ENCODE data around the gene GRIA3. TPM values are rescaled to one million over a fixed set of nuclear protein-coding genes. Genes with fewer than 3 reads are reported as not detected.

The GRIA3 gene
- total RNA-seq, 1 experiment from 2014 or later, result 1.4 TPM

- H2BK5ac ChIP-seq (ENCODE audit: insufficient read length, low read length), result no peak overlapping the region
- H2BK20ac ChIP-seq (ENCODE audit: low read depth, low read length, poor library complexity, severe bottlenecking), result no peak overlapping the region
- H3K23me2 ChIP-seq (ENCODE audit: insufficient read length, low read depth, low read length, poor library complexity, severe bottlenecking), result no peaks in the 10 kb centered on the region
- no peak overlapping the region for H2BK15ac ChIP-seq (ENCODE audit: low read depth, low read length)
- H3K4me1 Mint-ChIP-seq, result peaks cover 0 to 5% of the 10 kb centered on the region in 2 experiments; a peak in 2 of 4 replicates
- no peaks in the 10 kb centered on the region for H3K27me3 Mint-ChIP-seq (ENCODE audit: low read depth)
- no peak for DNase-seq
- peaks cover 21 to 63% of the 10 kb centered on the region in 2 experiments for H3K9me3 Mint-ChIP-seq
- no peak for TF ChIP-seq CTCF (conservative IDR thresholded peaks at IDR 0.05)
- H2AK5ac ChIP-seq (ENCODE audit: insufficient read length, low read length), result no peak overlapping the region
- H3K18ac ChIP-seq (ENCODE audit: insufficient read length, low read depth, low read length), result no peak overlapping the region
- H2BK12ac ChIP-seq (ENCODE audit: insufficient read length, low read depth, low read length), result no peak overlapping the region
- no peak overlapping the region for H3K4me2 ChIP-seq (ENCODE audit: insufficient read depth, insufficient read length, low read length)
- no peak overlapping the region for H3K56ac ChIP-seq (ENCODE audit: insufficient read length, low read depth, low read length)
- H3K79me2 ChIP-seq (ENCODE audit: insufficient read depth, low read length), result no peaks in the 10 kb centered on the region
- no peak overlapping the region for H3K27ac ChIP-seq (ENCODE audit: insufficient read length, low read depth, low read length)
- no peak overlapping the region for H2BK120ac ChIP-seq (ENCODE audit: low read depth, low read length, poor library complexity, severe bottlenecking)
- no CpG with 5 or more reads among the region's 4 CpGs for WGBS (ENCODE audit: extremely low coverage, insufficient read length, low lambda C conversion rate)
- no peak overlapping the region for H3K9ac ChIP-seq (ENCODE audit: extremely low read depth, insufficient read length, low read length)
- H4K8ac ChIP-seq (replicated peaks; ENCODE audit: insufficient read length, low read depth, low read length), result no peak overlapping the region
- H4K20me1 ChIP-seq (ENCODE audit: control insufficient read depth, insufficient read depth, insufficient read length), result no peaks in the 10 kb centered on the region
- H3K9me3 ChIP-seq (ENCODE audit: control insufficient read depth, low read depth, low read length), result peaks cover 15% of the 10 kb centered on the region
- no peak overlapping the region for H3K27ac Mint-ChIP-seq
- H3K27me3 ChIP-seq (ENCODE audit: insufficient read depth, low read length), result no peaks in the 10 kb centered on the region
- no peak overlapping the region for H3K4ac ChIP-seq (ENCODE audit: low read depth, low read length)
- H3K36me3 Mint-ChIP-seq (ENCODE audit: insufficient read depth in 1 of 3, low read depth in 3 of 3), result peaks cover 0 to 3% (median 0%) of the 10 kb centered on the region in 3 experiments; a peak in 3 of 7 replicates
- H4K91ac ChIP-seq (ENCODE audit: insufficient read length, low read depth, low read length), result no peak overlapping the region
- H4K5ac ChIP-seq (ENCODE audit: insufficient read length, low read depth, low read length), result no peak overlapping the region
- no peak overlapping the region for H3K23ac ChIP-seq (ENCODE audit: insufficient read length, low read depth, low read length)
- no peak overlapping the region for H2AFZ ChIP-seq (ENCODE audit: low read length)
- no peaks in the 10 kb centered on the region for H3K4me1 ChIP-seq (ENCODE audit: insufficient read depth, low read length)
- no peak overlapping the region for H3K14ac ChIP-seq (ENCODE audit: insufficient read depth, low read length)
- no peak overlapping the region for H3T11ph ChIP-seq (ENCODE audit: low read length)
- no peak overlapping the region for H3K4me3 Mint-ChIP-seq
- H3K79me1 ChIP-seq (ENCODE audit: insufficient read depth, low read depth, low read length, poor library complexity, severe bottlenecking), result no peaks in the 10 kb centered on the region
These were observed 24.7 kb upstream of the GRIA3 start for GRCh38 chrX:123159403-123159802.

All from H9 (cell line).